MCF 10A (cell line): ENCODE data around the gene NPFF. TPM values are rescaled to one million over a fixed set of nuclear protein-coding genes. Genes with fewer than 3 reads are reported as not detected.

ENCODE experiments used
- BruUV-seq: library from RNA; stranded (reverse); fragments of 400-500 nt; replicated peaks from 2 replicates; lab custom pipeline; 2021; lab: Mats Ljungman, UMichigan
- CTCF ChIA-PET: fragments of 300-600 bp; sonication (Branson Sonifier 250); formaldehyde crosslinking; extraction: SDS; loops from one replicate; lab custom pipeline; 2021; ENCODE audit warnings: antibody characterized with exemption, inconsistent platforms; lab: Yijun Ruan, JAX
- POLR2A ChIA-PET: fragments of 300-600, 350-650 bp; sonication (Branson Sonifier 250); formaldehyde crosslinking; extraction: SDS; loops from one replicate; lab custom pipeline; 2020; ENCODE audit warnings: antibody characterized with exemption, inconsistent platforms; lab: Yijun Ruan, JAX
- DNase-seq: peaks from one replicate; pipeline ENCODE4 v3.0.0-alpha.2; 2018; ENCODE audit not compliant: unreplicated experiment
- H3K27ac Mint-ChIP-seq: one replicate; pipeline ENCODE4 v1.8.0; 2022; ENCODE audit warnings: mild to moderate bottlenecking, low read depth, mixed read lengths; ENCODE audit not compliant: unreplicated experiment
- H3K27me3 Mint-ChIP-seq: one replicate; pipeline ENCODE4 v1.8.0; 2022; ENCODE audit warnings: mixed read lengths; ENCODE audit not compliant: insufficient read depth, unreplicated experiment
- H3K36me3 Mint-ChIP-seq: one replicate; pipeline ENCODE4 v1.8.0; 2022; ENCODE audit warnings: mild to moderate bottlenecking, moderate library complexity, mixed read lengths; ENCODE audit not compliant: insufficient read depth, unreplicated experiment
- H3K4me1 Mint-ChIP-seq: one replicate; pipeline ENCODE4 v1.8.0; 2022; ENCODE audit warnings: mixed read lengths; ENCODE audit not compliant: insufficient read depth, unreplicated experiment
- H3K4me3 Mint-ChIP-seq: one replicate; pipeline ENCODE4 v1.8.0; 2022; ENCODE audit warnings: mild to moderate bottlenecking, moderate library complexity, mixed read lengths; ENCODE audit not compliant: unreplicated experiment
- H3K9me3 Mint-ChIP-seq: one replicate; pipeline ENCODE4 v1.8.0; 2022; ENCODE audit warnings: mixed read lengths; ENCODE audit not compliant: unreplicated experiment
- CTCF ChIP-seq: fragments of 200-600 bp; IDR thresholded peaks from one replicate; pipeline ENCODE4 v1.8.0; 2022; ENCODE audit warnings: antibody characterized with exemption, mild to moderate bottlenecking; ENCODE audit not compliant: unreplicated experiment
- intact Hi-C: fragments of 100-400 bp; cut with micrococcal nuclease; formaldehyde crosslinking; loops from 2 replicates; pipeline ENCODE4 v1.14.1; 2022
- total RNA-seq: library from RNA; stranded (reverse); gene quantifications from 2 replicates; pipeline ENCODE4 v1.2.3, GENCODE V29; 2022

NPFF gene
- total RNA-seq, 1 experiment from 2014 or later: not detected

GRCh38 chr12:53492830-53493609 is 14.3 kb downstream of the NPFF start:
- no TSS peak for BruUV-seq
- ChIA-PET CTCF (interaction anchor here (1.0 to 2.0 kb wide), 3 partner anchors 15 to 171 kb away, joined by 4 to 10 read pairs (median 7); partner anchors contain the start of genes AAAS and NPFF), POLR2A (interaction anchor here (0.6 to 6.5 kb wide), 11 partner anchors 8 to 487 kb away, joined by 3 to 40 read pairs (median 4); partner anchors contain the start of genes AAAS, MAP3K12 and TARBP2)
- TF ChIP-seq CTCF: no peak
- Mint-ChIP-seq H3K4me3 (peak overlapping the region; percentile 76), H3K36me3 (peaks cover 16% of the 10 kb centered on the region), H3K4me1 (peaks cover 29% of the 10 kb centered on the region), H3K27ac (peak overlapping the region; percentile 32), H3K9me3 (no peaks in the 10 kb centered on the region), H3K27me3 (no peaks in the 10 kb centered on the region)
- peak; percentile 84 for DNase-seq
- intact Hi-C loops: no loop called here

DNA sequence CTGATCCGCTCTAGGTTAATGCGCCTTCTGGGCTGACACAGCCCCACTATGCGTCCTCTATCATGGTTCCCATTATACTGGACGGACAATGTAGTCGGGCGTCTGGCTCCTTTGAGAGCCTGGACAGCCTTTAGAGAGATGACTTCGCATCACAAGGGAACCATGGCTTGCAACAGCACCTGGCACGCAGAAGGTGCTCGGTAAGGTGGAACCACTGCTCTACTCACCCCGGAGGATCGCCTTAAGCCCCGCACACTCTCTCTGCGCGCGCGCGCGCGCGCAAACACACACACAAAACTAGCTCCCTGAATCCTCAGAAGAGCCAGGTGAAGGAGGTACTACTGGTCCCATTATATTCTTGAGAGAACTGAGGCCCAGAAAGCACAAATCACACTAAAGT is 15.1 kb downstream of the NPFF start:
- ChIA-PET CTCF (interaction anchor here (0.6 to 1.0 kb wide), 2 partner anchors 16 to 439 kb away, joined by 3 to 4 read pairs; no protein-coding TSS in a partner anchor), POLR2A (interaction anchor here (0.8 to 6.5 kb wide), 7 partner anchors 8 to 169 kb away, joined by 3 to 40 read pairs (median 4); partner anchors contain the start of genes MAP3K12 and TARBP2)
- H3K9me3 Mint-ChIP-seq: no peaks in the 10 kb centered on the region
- DNase-seq: no peak
- no peaks in the 10 kb centered on the region for H3K27me3 Mint-ChIP-seq
- H3K4me3 Mint-ChIP-seq: peak overlapping the region; percentile 76
- peaks cover 25% of the 10 kb centered on the region for H3K4me1 Mint-ChIP-seq
- TF ChIP-seq CTCF: no peak
- intact Hi-C loops: no loop called here
- TSS peak; percentile 58 for BruUV-seq
- H3K36me3 Mint-ChIP-seq: peaks cover 11% of the 10 kb centered on the region
- H3K27ac Mint-ChIP-seq: peak overlapping the region; percentile 32

- H3K36me3 Mint-ChIP-seq: peaks cover 31% of the 10 kb centered on the region
- no peaks in the 10 kb centered on the region for H3K9me3 Mint-ChIP-seq
- peaks cover 18% of the 10 kb centered on the region for H3K4me1 Mint-ChIP-seq
- H3K27me3 Mint-ChIP-seq: no peaks in the 10 kb centered on the region
- ChIA-PET POLR2A (interaction anchor here (1.0 to 6.5 kb wide), 4 partner anchors 11 to 845 kb away, joined by 3 to 40 read pairs (median 3); partner anchors contain the start of genes MAP3K12 and TARBP2), CTCF (interaction anchor here (0.6 to 3.1 kb wide), 3 partner anchors 12 to 475 kb away, joined by 3 to 10 read pairs (median 3); no protein-coding TSS in a partner anchor)
- H3K27ac Mint-ChIP-seq: no peak overlapping the region
- intact Hi-C loops: no loop called here
- no peak for TF ChIP-seq CTCF
- DNase-seq: no peak
- H3K4me3 Mint-ChIP-seq: no peak overlapping the region
- no TSS peak for BruUV-seq
Measured at GRCh38 chr12:53489242-53489864, 17.9 kb downstream of the NPFF start.
